ENCODE measurements around the gene HRAS.
"Not testable (repeated sequence)": the region's sequence is repeated elsewhere in the genome, so short reads cannot be mapped to it uniquely, and the experiment has no call there.

The HRAS gene

DNA sequence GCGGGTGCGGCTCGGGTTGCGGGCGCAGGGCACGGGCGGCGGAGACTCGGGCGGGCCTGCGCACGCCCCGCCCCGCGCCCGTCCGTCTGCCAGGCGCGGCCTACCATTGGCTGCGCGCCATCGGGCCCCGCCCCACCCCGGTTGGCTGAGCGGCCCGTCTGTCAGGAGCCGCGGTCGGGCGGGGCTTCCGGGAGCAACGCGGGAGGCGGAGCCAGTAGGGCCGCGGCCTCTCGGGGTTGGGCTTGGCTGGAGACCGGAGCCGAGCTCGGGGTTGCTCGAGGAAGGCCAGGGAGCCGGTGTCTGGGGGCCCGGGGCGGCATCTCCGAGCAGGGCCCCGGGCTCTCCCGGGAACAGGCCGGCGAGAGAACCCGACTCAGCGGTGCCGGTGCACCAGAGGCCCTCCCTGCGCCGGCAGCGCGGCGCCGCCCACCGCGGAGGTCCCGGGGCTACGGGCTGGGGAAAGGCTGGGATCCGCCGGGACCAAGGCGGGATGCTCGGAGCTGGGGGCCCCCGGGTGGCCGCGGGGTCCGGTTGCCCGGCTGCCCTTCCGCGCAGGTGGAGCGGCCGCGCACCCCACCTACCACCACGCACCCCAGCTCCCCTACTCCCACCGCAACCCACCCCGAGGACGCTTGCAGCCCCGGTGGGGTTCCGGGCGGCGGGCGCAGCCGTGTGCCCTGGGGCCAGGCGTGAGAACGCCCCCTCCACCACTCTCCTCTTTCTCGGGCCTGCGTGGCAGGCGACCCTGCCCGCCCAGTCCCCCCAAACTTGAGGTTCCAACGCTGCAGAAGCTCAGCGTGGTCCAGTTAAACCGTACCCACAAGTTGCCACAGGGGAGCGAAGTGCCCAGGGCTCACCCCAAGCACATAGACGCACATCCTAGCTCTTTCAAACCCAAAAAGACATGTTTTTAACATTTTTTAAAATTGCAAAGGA is at the start of gene HRAS:
Gene HRAS (minus strand): TSS at position 58 of the 936 bp plus-strand sequence.
- DNase-seq = peak; percentile 90

DNA sequence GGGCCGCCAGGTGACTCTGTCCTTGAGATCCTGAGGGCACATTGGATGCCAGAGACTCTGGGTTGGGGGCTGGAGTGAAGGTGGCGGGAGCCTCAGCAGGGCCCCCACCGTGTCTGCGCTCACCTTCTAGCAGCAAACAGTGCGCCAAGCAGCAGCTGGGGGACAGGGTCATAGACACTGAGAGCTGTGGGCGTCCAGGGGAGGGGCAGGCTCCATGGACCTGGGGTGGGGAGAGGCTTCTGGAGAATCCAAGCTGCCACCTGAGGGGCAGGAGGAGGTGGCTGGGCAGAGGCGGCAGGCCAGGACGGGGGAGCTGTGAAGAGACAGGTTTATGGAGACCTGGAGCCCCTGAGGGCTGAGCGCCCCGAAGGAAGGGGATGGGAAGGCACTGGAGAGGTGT is 48.9 kb upstream of the HRAS start:
- DNase-seq = no peak

DNA sequence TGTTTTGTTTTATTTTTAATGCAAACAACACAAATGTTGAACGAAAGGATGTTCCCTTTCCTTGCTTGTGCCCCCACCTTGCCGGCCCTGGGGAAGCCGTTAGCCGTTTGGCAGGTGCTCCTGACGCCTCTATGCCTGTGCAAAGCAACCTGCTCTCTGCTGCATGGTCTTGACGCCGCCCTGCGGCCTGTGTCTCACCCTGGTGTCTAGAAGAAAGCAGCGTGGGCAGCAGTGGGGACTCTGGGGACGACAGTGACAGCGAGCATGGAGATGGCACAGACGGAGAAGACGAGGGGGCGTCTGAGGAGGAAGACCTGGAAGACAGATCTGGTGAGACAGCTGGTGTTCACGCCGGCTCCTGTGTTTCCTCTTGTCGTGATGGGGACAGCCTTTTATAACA is 46.4 kb upstream of the HRAS start:
- DNase-seq = no peak

DNA sequence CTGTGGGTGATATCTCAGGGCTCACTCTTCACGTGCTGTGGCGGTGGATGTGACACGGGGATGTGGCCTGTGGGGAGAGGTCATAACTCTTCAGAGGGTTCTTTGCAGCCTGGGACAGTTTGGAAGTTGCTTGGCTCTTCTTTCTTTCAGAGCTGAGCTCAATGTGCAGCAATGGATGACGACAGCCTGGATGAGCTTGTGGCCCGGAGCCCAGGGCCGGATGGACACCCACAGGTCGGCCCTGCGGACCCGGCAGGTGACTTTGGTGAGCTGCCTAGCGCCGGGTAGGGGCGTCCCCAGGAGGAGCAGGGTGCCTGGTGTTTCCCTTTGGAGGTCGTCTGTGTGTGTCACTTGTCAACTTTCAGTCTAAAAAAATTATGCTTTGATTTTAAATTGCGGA is 46.0 kb upstream of the HRAS start:
- no peak for DNase-seq

DNA sequence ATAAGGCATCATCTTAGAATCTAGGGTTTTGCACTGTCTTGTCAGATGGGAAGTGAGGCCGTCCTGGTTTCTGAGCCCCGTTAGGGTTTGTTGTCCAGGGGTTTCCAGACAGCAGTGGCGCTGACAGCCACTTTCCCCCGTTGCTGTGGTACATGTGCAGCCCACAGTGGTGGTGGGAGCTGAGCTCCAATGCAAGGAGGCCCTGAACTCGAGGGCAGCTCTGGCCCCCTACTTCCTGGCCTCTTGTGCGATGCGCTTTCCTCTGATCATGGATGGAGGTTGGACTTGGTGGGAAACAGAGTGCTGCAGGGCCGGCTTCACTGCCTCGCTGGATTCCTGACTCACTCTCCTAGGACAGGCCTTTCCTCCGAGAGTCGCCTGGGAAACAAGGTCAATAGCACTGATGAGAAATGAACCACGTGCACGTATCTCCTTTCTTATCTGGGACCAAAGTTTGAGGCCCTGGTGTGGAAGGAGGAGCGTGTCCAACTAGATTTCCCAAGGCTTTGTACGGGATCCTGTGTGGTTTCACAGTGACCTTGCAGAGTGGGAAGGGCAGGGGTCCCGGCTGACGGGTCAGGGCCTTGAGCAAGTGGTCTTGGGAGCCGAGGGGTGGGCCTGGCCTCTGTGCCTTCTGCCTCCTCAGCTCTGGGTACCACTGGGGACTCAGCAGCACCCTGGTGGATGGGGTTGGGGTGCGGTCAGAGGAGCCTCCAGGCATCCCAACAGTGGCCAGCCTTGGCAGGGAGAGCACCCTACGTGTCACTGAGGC is 44.6 kb upstream of the HRAS start:
- no peak for DNase-seq

DNA sequence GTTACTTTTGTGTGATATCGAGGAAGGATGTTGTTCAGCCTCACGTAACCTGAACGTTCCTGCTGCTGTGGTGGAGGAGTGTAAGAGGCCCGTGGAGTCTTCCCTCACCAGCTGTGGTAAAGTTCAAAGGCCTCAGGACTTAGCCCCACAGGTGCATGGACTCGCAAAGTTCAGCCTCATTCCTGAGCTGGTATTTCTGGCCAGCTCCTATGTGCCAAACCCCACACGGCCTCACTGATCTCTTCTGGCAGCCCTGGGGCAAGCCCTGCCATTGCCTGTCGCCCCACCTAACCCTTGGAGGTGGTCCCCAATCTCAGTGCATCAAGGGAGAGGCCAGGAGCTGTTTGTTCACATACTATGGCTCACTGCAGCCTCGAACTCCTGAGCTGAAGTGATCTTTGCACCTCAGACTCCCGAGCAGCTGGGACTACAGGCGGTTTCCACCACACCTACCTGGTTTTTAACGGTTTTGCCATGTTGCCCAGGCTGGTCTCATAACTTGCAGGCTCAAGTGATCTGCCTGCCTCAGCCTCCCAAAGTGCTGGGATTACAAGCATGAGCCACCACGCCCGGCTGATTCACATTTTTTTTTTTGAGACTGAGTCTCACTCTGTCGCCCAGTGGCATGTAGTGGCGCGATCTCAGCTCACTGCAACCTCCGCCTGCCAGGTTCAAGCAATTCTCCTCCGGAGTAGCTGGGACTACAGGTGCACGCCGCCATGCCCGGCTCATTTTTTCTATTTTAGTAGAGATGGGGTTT is 43.1 kb upstream of the HRAS start:
- no peak for DNase-seq

DNA sequence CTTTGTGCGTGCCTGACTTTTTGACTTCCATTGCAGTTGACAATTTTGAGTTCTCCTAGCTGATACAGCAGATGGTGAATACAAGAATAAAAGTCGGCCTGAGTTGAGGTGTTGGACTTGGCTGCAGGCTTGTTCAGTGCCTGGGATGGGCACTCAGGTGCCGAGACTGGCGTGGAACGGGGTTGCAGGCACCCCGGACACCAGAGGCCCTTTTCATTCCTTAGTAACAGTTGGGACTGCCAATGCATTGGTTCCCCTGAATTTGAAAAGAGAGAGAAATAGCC is 42.2 kb upstream of the HRAS start:
- DNase-seq = no peak

DNA sequence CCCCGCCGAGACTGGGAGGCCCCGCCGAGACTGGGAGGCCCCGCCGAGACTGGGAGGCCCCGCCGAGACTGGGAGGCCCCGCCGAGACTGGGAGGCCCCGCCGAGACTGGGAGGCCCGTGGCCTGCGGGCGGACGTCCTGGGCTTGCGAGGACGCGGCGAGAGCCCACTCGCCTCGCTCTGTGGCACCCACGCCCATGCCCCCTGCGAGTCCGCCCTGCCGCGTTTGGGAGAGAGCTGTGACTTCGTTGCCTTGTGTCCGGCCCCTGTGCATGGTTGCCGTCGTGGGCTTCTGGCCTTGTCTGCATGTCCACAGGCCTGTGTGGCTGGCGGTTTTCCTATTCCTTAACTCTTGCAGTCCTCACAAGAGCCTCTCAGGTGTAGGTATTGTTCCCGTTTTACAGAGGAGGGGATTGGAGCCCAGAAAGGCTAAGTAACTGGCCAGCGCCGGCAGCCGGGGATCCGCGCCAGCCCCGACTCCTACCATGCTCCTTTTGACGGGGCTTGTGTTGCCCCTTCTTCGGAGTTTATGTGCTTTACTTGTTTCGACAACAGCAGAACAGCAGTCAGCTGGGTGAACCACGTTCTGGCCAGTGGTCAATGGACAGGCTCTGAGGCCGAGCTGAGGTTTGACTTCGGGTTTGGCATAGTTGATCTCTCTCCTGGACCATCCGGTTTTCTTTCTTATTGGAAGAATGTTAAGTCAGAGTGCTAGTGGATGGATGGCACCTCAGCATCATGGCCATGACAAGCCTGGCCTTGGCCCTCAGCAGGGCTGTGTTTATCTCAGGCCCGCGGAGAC is 41.6 kb upstream of the HRAS start:
- DNase-seq = no peak

DNA sequence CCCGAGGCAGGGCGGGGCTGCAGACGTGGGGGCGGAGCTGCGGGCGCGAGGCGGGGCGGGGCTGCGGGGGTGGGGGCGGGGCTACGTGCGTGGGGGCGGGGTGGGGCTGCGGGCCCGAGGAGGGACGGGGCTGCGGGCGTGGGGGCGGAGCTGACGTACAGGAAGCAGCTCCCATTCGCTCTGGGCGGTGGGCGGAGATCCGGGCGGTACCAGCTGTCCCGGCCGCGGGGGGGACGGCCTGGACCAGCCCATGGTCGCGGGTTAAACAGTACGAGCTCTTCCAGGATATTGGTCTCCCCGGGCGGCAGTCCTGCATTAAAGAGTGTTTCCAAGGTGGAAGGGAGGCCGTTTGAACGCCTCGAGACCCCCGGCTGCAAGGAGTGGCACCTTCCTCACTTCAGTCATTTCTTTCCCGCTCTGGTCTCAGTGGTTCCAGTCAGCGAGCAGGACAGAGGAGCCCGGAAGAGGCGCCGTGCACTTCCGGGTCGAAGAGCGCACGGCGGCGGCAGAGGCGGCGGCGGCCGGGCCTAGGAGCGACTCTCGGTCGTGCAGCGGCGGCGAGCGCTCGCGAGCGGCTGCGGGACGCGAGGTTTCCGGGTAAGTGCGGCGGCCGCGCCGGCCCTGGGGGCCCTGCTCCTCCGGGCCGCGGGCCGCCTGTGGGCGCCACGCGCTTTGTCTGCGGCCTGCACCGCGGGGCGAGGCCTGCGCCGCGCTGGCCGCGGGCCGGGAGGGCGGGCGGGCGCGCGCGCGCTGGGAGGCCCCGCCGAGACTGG is 40.8 kb upstream of the HRAS start, which contains the start of gene PHRF1:
Gene PHRF1 (plus strand): TSS at position 475 of the 773 bp plus-strand sequence. CDS start 5,043 bp downstream, outside the sequence.
- peak; percentile 87 for DNase-seq

DNA sequence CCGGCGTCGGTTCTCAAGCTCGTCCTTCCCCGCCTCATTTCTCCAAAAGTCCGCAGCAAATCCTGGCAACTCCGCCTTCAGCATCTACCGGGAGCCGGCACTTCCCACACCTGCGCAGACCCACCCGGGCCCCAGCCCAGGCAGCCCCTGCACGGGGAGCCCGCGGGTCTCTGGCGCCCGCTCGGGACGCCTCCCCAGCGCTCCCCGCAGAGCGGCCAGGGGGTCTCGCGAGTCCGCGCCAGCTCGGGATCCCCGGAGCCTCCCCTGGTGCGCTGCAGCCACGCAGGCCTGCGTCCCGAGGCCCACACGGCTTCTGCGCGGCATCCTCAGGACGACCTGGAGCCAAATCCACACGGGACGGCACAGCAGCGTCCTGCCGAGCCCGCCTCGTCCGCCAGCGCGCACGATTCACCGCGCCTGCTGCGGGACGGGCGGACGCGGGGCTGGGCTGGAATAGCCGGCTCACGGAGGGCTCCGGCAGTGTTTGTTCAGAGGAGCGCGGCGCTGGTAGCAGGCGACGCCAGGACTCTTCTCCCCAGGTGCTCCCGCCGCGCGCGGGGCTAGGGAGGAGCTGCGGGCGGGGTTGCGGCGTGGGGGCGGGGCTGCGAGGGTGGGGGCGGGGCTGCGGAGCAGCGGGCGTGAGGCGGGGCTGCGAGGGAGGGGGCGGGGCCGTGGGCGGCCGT is 40.1 kb upstream of the HRAS start:
- DNase-seq = no peak

DNA sequence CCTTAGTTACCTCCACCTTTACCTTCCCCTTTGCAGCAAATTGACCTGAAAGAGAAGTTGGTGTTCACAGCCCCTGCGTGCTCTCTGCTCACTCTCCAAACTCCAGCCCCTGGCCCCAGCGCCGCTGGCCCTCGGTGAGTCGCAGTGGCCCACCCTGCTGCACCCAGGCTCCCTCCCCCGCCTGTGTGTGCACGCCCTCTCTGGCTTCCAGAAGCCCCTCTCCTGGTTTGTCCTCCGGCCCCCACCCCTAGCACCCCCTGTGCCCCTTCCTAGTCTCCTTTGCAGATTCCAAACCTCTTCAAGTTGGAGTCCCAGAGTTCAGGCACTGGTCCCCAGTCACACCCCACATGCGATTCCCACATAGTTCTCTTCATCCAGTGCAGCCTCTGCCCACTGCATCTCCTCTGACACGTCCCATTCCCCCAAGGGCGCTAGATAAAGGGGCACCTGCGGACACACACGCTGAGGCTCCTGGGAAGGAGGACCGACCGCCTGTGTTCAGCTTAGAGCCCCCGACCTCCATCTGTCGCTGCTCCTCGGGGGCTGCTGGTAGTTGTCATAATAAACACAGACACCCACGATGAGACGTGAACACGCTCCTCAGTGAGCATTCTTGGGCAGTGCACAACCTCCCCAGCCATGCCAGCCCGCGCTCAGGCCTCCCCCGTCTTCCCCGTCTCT is 39.4 kb upstream of the HRAS start:
- no peak for DNase-seq

DNA sequence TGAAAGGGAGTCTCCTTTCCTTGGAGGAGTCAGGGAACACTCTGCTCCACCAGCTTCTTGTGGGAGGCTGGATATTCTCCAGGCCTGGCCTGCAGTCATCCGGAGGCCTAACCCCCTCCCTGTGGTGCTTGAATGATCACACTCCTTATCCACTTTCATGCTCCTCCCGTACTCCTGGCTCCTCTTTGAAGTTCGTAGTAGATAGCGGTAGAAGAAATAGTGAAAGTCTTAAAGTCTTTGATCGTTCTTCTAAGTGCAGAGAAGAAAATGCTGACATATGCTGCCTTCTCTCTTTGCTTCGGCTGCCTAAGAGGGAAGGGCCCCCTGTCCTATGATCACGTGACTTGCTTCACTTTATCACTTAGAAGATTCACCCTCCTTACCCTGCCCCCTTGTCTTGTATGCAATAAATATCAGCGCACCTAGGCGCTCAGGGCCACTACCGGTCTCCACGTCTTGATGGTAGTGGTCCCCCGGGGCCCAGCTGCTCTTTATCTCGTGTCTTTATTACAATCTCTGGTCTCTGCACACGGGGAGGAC is 38.7 kb upstream of the HRAS start:
- DNase-seq = not testable (repeated sequence)

DNA sequence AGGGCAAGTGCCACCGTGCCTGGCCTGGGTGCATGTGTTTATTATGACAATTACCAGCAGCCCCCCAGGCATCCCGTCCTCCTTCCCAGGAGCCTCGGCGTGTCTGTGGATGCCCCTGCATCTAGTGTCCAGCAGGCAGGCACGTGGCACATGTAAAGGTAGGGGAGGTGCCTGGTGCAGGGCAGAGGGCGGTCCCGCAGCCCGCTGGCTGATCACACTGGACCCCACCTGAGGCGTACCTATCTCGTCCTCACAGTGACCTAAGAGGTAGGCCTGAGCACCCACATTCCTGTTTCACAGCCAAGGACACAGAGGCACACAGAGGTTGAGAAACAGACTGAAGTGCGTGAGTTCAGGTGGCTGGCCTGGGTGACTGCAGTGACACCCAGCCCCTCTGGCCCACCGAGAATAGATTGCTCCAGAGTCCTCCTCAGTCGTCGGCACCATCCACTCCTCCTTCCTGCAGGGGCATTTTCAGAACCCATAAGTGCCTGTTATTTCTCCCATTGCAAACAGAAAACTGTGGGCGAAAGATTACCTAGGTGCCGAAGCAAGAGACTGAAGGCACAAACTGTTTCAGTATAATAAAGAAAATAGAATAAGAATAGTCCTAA is 37.9 kb upstream of the HRAS start:
- no peak for DNase-seq

DNA sequence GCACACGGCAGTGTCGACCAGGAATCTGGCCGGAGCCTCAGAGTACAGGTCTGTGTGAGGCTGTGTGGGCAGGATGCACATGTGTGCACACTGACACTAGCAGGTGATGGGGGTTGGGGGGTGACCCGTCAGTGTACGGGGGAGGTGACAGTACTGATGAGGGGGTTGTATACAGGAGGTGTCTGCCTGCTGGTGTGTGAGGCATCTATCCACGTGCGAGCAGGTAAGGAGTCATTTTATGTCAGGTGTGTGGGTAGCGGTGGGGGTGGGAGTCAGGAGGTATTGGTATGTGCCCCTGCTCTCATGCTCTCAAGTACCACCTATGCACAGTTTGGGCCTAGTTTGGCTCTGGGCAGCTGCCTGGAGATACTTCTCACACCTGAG is 36.4 kb upstream of the HRAS start:
- DNase-seq = no peak

DNA sequence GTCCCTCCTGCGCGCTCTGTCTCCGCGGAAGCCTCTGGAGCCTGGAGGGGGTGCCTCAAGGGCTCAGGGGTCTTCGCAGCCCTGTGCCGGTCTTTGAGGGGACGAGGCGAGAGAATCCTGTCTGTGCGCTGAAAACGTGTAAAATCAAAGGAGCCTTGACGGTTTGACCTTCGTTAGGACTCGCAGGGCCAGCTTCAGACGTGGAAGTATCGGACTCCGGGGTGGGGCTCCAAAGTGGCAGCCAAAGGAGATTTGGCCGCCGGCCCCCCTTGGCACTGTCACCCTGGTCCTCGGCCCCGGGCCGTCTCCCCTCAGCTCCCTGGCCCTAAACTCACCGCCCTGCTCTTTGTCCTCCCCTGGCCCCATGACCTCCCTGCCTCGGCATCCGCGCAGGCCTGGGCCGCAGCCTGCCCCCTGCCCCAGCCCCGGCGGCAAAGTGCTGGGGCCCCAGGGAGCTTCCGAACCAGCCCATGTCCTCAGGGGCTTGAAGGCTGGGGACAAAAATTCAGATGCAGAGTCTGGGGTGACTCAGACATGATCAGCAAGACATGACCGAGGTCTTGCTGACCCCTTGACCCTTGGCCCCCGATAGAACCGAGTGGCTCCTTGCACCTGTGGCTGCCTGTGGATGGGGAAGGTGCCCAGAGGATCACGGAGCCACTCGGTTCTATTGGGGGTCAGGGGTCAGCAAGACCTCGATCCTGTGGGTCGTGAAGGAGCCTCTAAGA is 33.9 kb upstream of the HRAS start:
- no peak for DNase-seq

DNA sequence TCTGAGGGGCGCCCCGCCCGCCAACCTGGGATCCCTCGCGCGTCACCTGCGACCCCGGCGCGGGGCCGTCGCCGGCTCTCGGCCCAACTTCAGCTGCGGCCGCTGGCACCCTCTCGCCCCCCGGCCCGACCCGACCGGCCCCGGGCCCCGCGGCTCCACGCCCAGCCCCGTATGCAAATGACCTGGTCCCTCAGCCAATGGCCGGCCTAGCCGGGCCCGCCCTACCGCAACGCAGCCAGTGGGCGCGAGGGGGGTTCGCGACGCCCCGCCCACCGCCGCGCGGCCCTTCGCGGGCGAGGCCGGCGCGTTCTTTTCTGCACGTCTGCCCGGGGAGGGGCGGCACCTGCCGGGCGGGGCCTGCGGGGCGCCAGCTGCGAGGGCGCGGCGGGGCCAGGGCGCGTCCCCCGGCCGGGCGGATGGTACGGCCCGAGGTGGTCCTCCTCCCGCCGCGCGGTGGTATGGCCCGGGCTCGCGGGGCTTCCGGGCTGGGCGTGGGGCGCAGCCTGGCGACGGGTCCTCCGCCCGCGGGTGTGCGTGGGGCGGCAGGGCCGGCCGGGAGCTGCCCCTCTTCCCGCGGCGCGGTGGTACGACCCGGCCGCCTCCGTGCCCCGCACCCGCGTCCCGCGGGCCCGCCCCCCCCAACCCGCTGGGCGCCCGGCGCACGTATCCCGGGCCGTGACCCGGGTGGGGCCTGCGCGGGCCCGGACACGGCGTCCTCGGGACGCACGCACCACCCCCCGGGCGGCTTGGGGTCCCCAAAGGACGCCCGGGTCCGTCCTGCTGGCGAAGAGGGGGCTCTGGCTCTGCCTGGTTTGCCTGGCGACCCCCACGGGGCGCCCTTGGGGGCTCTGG is 33.2 kb upstream of the HRAS start:
- DNase-seq = peak; percentile 88

DNA sequence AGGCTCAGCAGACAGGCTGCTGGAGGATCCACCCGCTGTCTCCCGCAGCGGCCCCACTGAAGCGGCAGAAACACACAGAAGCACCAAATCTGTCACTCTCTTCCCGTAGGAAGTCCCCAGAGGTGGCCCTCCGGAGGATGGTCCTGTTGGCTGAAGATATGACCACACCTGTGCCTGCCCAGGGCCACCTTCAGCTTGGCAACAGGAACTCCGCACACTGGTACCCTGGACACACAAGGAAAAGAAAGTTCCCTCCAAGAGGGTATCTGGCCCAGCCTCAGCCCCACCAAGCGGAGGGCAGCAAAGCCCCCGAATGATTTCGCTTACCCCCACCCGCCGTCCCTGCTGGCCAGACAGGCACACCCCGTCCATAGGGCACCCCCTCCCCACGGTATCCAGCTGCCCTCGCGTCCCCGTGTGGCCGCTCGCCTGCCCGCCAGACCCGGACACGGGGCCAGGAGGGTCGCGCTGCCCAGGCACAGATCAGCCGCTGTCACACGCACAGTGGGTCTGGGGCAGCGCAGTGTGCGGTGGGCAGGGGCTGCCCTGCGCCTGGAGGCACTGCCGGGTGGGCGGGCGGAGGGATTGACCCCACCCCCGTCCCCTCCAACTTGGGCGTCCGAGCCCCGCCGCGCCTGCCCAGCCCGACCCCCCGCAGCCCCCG is 32.4 kb upstream of the HRAS start:
- no peak for DNase-seq
